ENCODE data around the gene VPS51. TPM values are rescaled to one million over a fixed set of nuclear protein-coding genes. Genes with fewer than 3 reads are reported as not detected.

The VPS51 gene
- total and polyA plus RNA-seq, 10 of the 15 experiments (the other 5 are each of a cell fraction or from before 2014, with no cell fraction given): 1.5 to 279 (median 53.2) TPM

GRCh38 chr11:65134240-65134951, 38.4 kb downstream of the VPS51 start, which contains the start of gene SYVN1 (continued):
- TF ChIP-seq MTA2 (IDR thresholded peaks at IDR 0.05; ENCODE audit: low read depth) (peak; percentile 58; the same call in 1 of the 2 replicates), EZH2 (IDR thresholded peaks at IDR 0.05; ENCODE audit: borderline replicate concordance, control insufficient read depth, low read depth, low read length) (no peak), MLLT1 (IDR thresholded peaks at IDR 0.05) (peak; percentile 84), SP1 (IDR thresholded peaks at IDR 0.05; ENCODE audit: low read depth, low read length) (no peak), SMARCA5 (IDR thresholded peaks at IDR 0.05) (0 out of 2 replicates have a peak, but pooled peaks have one; percentile 70), SMC3 (IDR thresholded peaks at IDR 0.05; ENCODE audit: borderline replicate concordance, low read length) (no peak), TBL1XR1 (IDR thresholded peaks at IDR 0.05; ENCODE audit: low read depth, low read length) (no peak; the same call in 1 of the 2 replicates), IKZF1 (conservative IDR thresholded peaks at IDR 0.05) (no peak; the same call in none of the 2 replicates), SRF (IDR thresholded peaks at IDR 0.05; ENCODE audit: low read depth in 2 of 2, low read length in 2 of 2) (no peak), TAF1 (IDR thresholded peaks at IDR 0.05; ENCODE audit: borderline replicate concordance, low read depth, low read length) (peak; percentile 74), FOXM1 (IDR thresholded peaks at IDR 0.05; ENCODE audit: low read depth, low read length) (no peak), EGR1 (IDR thresholded peaks at IDR 0.05; ENCODE audit: borderline replicate concordance in 1 of 2, low read depth in 2 of 2, low read length in 2 of 2) (peak; percentile 16 to 58; a peak in 2 of 3 replicates), FOXK2 (IDR thresholded peaks at IDR 0.05) (peak; percentile 98), FOS (IDR thresholded peaks at IDR 0.05; ENCODE audit: borderline replicate concordance, extremely low read depth, insufficient read length) (no peak), BCL11A (IDR thresholded peaks at IDR 0.05; ENCODE audit: low read depth, low read length) (no peak), RUNX3 (IDR thresholded peaks at IDR 0.05; ENCODE audit: low read length) (peak; percentile 58; the same call in 1 of the 2 replicates), SPI1 (IDR thresholded peaks at IDR 0.05; ENCODE audit: borderline replicate concordance, insufficient read depth, low read depth, low read length) (no peak), STAT1 (conservative IDR thresholded peaks at IDR 0.05) (peak; percentile 97), YBX1 (IDR thresholded peaks at IDR 0.05) (no peak)
- TF ChIP-seq, protein P1, sequence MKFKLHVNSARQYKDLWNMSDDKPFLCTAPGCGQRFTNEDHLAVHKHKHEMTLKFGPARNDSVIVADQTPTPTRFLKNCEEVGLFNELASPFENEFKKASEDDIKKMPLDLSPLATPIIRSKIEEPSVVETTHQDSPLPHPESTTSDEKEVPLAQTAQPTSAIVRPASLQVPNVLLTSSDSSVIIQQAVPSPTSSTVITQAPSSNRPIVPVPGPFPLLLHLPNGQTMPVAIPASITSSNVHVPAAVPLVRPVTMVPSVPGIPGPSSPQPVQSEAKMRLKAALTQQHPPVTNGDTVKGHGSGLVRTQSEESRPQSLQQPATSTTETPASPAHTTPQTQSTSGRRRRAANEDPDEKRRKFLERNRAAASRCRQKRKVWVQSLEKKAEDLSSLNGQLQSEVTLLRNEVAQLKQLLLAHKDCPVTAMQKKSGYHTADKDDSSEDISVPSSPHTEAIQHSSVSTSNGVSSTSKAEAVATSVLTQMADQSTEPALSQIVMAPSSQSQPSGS (IDR thresholded peaks at IDR 0.05; ENCODE audit: low read length): no peak
- TF ChIP-seq, protein P2, sequence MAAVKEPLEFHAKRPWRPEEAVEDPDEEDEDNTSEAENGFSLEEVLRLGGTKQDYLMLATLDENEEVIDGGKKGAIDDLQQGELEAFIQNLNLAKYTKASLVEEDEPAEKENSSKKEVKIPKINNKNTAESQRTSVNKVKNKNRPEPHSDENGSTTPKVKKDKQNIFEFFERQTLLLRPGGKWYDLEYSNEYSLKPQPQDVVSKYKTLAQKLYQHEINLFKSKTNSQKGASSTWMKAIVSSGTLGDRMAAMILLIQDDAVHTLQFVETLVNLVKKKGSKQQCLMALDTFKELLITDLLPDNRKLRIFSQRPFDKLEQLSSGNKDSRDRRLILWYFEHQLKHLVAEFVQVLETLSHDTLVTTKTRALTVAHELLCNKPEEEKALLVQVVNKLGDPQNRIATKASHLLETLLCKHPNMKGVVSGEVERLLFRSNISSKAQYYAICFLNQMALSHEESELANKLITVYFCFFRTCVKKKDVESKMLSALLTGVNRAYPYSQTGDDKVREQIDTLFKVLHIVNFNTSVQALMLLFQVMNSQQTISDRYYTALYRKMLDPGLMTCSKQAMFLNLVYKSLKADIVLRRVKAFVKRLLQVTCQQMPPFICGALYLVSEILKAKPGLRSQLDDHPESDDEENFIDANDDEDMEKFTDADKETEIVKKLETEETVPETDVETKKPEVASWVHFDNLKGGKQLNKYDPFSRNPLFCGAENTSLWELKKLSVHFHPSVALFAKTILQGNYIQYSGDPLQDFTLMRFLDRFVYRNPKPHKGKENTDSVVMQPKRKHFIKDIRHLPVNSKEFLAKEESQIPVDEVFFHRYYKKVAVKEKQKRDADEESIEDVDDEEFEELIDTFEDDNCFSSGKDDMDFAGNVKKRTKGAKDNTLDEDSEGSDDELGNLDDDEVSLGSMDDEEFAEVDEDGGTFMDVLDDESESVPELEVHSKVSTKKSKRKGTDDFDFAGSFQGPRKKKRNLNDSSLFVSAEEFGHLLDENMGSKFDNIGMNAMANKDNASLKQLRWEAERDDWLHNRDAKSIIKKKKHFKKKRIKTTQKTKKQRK (IDR thresholded peaks at IDR 0.05; ENCODE audit: low read depth, low read length): no peak
- TF ChIP-seq, protein P3, sequence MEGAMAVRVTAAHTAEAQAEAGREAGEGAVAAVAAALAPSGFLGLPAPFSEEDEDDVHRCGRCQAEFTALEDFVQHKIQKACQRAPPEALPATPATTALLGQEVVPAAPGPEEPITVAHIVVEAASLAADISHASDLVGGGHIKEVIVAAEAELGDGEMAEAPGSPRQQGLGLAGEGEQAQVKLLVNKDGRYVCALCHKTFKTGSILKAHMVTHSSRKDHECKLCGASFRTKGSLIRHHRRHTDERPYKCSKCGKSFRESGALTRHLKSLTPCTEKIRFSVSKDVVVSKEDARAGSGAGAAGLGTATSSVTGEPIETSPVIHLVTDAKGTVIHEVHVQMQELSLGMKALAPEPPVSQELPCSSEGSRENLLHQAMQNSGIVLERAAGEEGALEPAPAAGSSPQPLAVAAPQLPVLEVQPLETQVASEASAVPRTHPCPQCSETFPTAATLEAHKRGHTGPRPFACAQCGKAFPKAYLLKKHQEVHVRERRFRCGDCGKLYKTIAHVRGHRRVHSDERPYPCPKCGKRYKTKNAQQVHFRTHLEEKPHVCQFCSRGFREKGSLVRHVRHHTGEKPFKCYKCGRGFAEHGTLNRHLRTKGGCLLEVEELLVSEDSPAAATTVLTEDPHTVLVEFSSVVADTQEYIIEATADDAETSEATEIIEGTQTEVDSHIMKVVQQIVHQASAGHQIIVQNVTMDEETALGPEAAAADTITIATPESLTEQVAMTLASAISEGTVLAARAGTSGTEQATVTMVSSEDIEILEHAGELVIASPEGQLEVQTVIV (IDR thresholded peaks at IDR 0.05; ENCODE audit: borderline replicate concordance, partially characterized antibody): peak; percentile 43

Measured in GM12878 (cell line).